Stomach (tissue), 9 donors: ENCODE data around the gene MYLK2. TPM values are rescaled to one million over a fixed set of nuclear protein-coding genes. Genes with fewer than 3 reads are reported as not detected.

Experiments
- DNase-seq, 2 donors: peaks; one replicate each; pipeline versions ENCODE4 v3.0.0 to v3.0.0-alpha.2; 2013 to 2019
- H3K27ac ChIP-seq, 5 donors: fragments of 200-600 bp in 4 of 5; sonication (generic) in 4 of 5; one replicate each; pipeline ENCODE4 v1.5.1; 2013 to 2019; ENCODE audit warnings: mild to moderate bottlenecking in 1 of 5, moderate library complexity in 1 of 5
- H3K27me3 ChIP-seq, 3 donors: fragments of 200-600 bp; sonication (generic); one replicate each; pipeline ENCODE4 v1.5.1; 2017 to 2019; ENCODE audit warnings: mixed run types in 1 of 3
- H3K36me3 ChIP-seq, 4 donors: fragments of 200-600 bp; sonication (generic); 1 replicate in 3 of 4; 2 replicates in 1 of 4; pipeline ENCODE4 v1.5.1; 2016 to 2019
- H3K4me1 ChIP-seq, 4 donors: fragments of 200-600 bp; sonication (generic); one replicate each; pipeline ENCODE4 v1.5.1; 2016 to 2019
- H3K4me3 ChIP-seq, 4 donors: fragments of 200-600 bp; sonication (generic) in 3 of 4; one replicate each; pipeline ENCODE4 v1.5.1; 2016 to 2019; ENCODE audit warnings: mild to moderate bottlenecking in 1 of 4
- H3K9me3 ChIP-seq, 4 donors: fragments of 200-600 bp; sonication (generic); one replicate each; pipeline ENCODE4 v1.5.1; 2016 to 2019
- EP300 ChIP-seq: sonication (generic); formaldehyde crosslinking; IDR thresholded peaks from one replicate; pipeline ENCODE4 v1.6.1; 2017; ENCODE audit warnings: antibody characterized with exemption
- POLR2A ChIP-seq, 4 donors: fragments of 450-650 bp; IDR thresholded peaks; one replicate each; pipeline ENCODE4 v1.6.1; 2016; ENCODE audit warnings: antibody characterized with exemption in 4 of 4, control low read depth in 2 of 4, mild to moderate bottlenecking in 1 of 4, moderate library complexity in 1 of 4
- POLR2AphosphoS5 ChIP-seq, 3 donors: sonication (generic); formaldehyde crosslinking; IDR thresholded peaks; one replicate each; pipeline ENCODE4 v1.6.1; 2016; ENCODE audit warnings: antibody characterized with exemption in 3 of 3
- WGBS, 5 donors: extraction: QIAGEN DNeasy Blood & Tissue Kit in 3 of 5; methylation state at CpG; one replicate each; pipeline versions ENCODE4 v1.1.5 to v1.1.7; 2013 to 2018; 5-methylcytosine and 5-hydroxymethylcytosine counted together
- intact Hi-C: fragments of 100-400 bp; cut with DNase I; formaldehyde crosslinking; loops from one replicate; pipeline ENCODE4 v1.15.1; 2023; ENCODE audit warnings: low total_unique reads
- polyA plus RNA-seq, 3 donors: library from polyadenylated mRNA; stranded (reverse); fragments of 200-250 nt; gene quantifications; one replicate each; pipeline ENCODE4 v1.2.3, GENCODE V29; 2013
- total RNA-seq, 5 donors: library from RNA; depleted of rRNA; stranded (reverse); fragments of >200 nt; gene quantifications; one replicate each; pipeline versions ENCODE4 v1.1.0 to v1.2.3, GENCODE V29; 2014 to 2016
- TF ChIP-seq, protein P1 (sequence below), 7 experiments: fragments of 450-650 bp in 4 of 7; fragments of 200-600 bp in 3 of 7; sonication (generic) in 3 of 7; IDR thresholded peaks; one replicate each; pipeline ENCODE4 v1.5.1; 2016 to 2019; ENCODE audit warnings: antibody characterized with exemption in 7 of 7, control low read depth in 2 of 7, mild to moderate bottlenecking in 1 of 7
- donor health status: healthy with polysubstance abuse.
- donor health status: Bipolar disorder and iron deficiency.
- donor health status: healthy.

Gene MYLK2
- total and polyA plus RNA-seq, 8 donors: 0.19 to 0.45 (median 0.37) TPM; not detected in 3

DNA sequence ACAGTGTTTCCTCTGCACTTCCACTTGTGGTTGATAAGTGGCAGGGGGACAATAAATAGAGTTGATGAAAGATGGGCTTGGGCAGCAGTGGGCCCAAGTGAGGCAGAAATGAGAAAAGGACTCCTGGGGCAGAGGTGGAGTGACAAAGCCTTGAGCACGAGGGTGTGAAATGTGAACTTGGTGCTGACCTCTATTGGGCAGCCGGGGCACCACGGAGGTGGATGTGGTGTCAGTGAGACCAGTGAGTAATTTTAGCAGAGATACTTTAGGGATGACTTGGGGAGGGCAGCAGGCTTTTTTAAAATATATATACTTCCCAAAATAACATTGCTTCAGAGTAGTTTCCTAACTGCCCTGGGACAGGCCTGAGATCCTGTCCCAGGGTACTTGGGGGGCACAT, 30.6 kb upstream of the MYLK2 start:
- WGBS, 5 donors: 58 to 72% (median 69%) methylated on average over 3 of the region's 3 CpGs
- Histone ChIP-seq H3K36me3 (peaks cover 0 to 26% (median 0%) of the 10 kb centered on the region in 4 donors), H3K4me1 (no peaks in the 10 kb centered on the region), H3K27me3 (no peaks in the 10 kb centered on the region), H3K27ac (no peak overlapping the region), H3K9me3 (no peaks in the 10 kb centered on the region), H3K4me3 (no peak overlapping the region)
- intact Hi-C loops: no loop called here
- DNase-seq: no peak
- no peak for TF ChIP-seq POLR2AphosphoS5 (IDR thresholded peaks at IDR 0.05)
- TF ChIP-seq, protein P1, sequence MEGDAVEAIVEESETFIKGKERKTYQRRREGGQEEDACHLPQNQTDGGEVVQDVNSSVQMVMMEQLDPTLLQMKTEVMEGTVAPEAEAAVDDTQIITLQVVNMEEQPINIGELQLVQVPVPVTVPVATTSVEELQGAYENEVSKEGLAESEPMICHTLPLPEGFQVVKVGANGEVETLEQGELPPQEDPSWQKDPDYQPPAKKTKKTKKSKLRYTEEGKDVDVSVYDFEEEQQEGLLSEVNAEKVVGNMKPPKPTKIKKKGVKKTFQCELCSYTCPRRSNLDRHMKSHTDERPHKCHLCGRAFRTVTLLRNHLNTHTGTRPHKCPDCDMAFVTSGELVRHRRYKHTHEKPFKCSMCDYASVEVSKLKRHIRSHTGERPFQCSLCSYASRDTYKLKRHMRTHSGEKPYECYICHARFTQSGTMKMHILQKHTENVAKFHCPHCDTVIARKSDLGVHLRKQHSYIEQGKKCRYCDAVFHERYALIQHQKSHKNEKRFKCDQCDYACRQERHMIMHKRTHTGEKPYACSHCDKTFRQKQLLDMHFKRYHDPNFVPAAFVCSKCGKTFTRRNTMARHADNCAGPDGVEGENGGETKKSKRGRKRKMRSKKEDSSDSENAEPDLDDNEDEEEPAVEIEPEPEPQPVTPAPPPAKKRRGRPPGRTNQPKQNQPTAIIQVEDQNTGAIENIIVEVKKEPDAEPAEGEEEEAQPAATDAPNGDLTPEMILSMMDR (IDR thresholded peaks at IDR 0.05): no peak
- TF ChIP-seq EP300: no peak
- TF ChIP-seq POLR2A (IDR thresholded peaks at IDR 0.05): no peak

DNA sequence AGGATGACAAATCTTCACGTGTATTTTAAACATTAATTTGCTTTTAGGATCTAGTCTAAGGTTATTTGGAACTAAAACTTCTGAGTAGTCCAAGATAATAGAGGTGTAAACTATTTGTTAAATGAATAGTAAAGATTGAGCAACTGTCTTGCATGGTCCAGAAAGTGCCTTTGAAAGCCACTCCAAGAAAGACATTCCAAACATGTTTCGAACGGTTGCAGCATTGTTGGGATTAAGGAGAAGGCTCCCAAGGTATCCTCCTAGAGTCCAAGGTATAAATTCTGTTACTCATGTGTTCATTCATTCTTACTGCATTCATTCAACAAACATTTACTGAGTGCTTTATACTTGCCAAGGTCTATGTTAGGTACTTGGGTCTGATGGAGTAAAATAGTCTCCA, 28.8 kb upstream of the MYLK2 start:
- no peak overlapping the region for H3K4me3 ChIP-seq
- no peak overlapping the region for H3K27ac ChIP-seq
- 86 to 95% (median 94%) methylated on average over 3 of the region's 3 CpGs for WGBS, 5 donors
- DNase-seq: no peak
- intact Hi-C loops: no loop called here
- no peaks in the 10 kb centered on the region for H3K9me3 ChIP-seq
- TF ChIP-seq POLR2AphosphoS5 (IDR thresholded peaks at IDR 0.05) (no peak), POLR2A (IDR thresholded peaks at IDR 0.05) (no peak), EP300 (no peak)
- TF ChIP-seq, protein P1 (IDR thresholded peaks at IDR 0.05): no peak
- no peaks in the 10 kb centered on the region for H3K27me3 ChIP-seq
- H3K36me3 ChIP-seq: peaks cover 0 to 13% (median 0%) of the 10 kb centered on the region in 4 donors
- no peaks in the 10 kb centered on the region for H3K4me1 ChIP-seq

DNA sequence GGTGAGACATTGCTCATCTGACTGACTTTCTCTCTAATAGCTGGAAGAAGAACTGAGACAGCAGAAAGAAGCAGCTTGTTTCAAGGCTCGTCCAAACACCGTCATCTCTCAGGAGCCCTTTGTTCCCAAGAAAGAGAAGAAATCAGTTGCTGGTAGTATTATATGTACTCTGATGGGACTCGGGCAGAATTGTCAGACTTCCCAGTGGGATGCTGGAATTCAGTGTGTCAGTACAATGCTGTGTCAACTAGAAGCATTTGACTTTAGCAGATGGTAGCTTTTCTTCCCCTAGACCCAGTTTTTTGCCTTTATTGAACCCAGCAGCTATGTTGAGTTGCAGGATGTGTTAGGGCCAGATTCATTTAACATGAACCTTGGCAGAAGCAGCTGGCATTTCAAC, 21.8 kb upstream of the MYLK2 start:
- no peak overlapping the region for H3K27ac ChIP-seq
- no peak overlapping the region for H3K4me3 ChIP-seq
- no peak for TF ChIP-seq POLR2AphosphoS5 (IDR thresholded peaks at IDR 0.05)
- no peak for TF ChIP-seq EP300
- TF ChIP-seq, protein P1 (IDR thresholded peaks at IDR 0.05): no peak
- TF ChIP-seq POLR2A (IDR thresholded peaks at IDR 0.05): no peak
- H3K36me3 ChIP-seq: peaks cover 0 to 20% (median 0%) of the 10 kb centered on the region in 4 donors
- H3K27me3 ChIP-seq: no peaks in the 10 kb centered on the region
- no peak for DNase-seq
- no peaks in the 10 kb centered on the region for H3K4me1 ChIP-seq
- WGBS, 5 donors: 85 to 95% (median 93%) methylated on average over 3 of the region's 3 CpGs
- intact Hi-C loops: no loop called here
- H3K9me3 ChIP-seq: no peaks in the 10 kb centered on the region

DNA sequence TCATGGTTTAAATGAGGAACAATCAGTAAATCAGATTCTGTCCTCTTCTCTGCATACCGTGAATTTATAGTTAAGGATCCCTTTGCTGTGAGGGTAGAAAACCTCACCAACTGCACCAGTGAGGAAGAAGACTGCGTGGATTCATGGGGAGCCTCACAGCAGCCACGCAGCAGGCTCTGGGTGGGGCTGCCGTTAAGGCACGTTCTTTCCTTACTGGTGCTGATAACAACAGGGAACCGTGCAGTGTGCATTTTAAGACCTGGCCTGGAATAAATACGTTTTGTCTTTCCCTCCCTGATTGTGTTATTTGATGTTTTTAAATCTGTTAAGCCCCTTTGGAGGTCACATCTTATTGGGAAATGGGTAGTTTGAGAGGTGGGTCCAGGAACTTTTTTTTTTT, 17.6 kb upstream of the MYLK2 start:
- Histone ChIP-seq H3K9me3 (no peaks in the 10 kb centered on the region), H3K4me3 (no peak overlapping the region), H3K27me3 (no peaks in the 10 kb centered on the region), H3K36me3 (peaks cover 0 to 21% (median 0%) of the 10 kb centered on the region in 4 donors), H3K4me1 (no peaks in the 10 kb centered on the region), H3K27ac (no peak overlapping the region)
- TF ChIP-seq POLR2AphosphoS5 (IDR thresholded peaks at IDR 0.05): no peak
- no peak for TF ChIP-seq POLR2A (IDR thresholded peaks at IDR 0.05)
- no peak for TF ChIP-seq EP300
- TF ChIP-seq, protein P1 (IDR thresholded peaks at IDR 0.05): no peak
- 30 to 73% (median 40%) methylated on average over 7 of the region's 7 CpGs for WGBS, 5 donors
- peak in 1 of 2 donors; percentile 54 for DNase-seq
- intact Hi-C loops: no loop called here
